PC-9 (cell line): ENCODE measurements around the gene PAF1. TPM values are rescaled to one million over a fixed set of nuclear protein-coding genes. Genes with fewer than 3 reads are reported as not detected.

Source experiments
- BruUV-seq: library from RNA; stranded (reverse); fragments of 400-500 nt; replicated peaks from 2 replicates; lab custom pipeline; 2021; lab: Mats Ljungman, UMichigan
- CTCF ChIA-PET: fragments of 300-600 bp; sonication (Branson Sonifier 250); formaldehyde crosslinking; loops from one replicate; lab custom pipeline; 2022; ENCODE audit warnings: antibody characterized with exemption; lab: Charles Lee
- POLR2A ChIA-PET: fragments of 300-600 bp; sonication (Branson Sonifier 250); formaldehyde crosslinking; loops from one replicate; lab custom pipeline; 2022; ENCODE audit warnings: antibody characterized with exemption; ENCODE audit not compliant: unreplicated experiment; lab: Charles Lee
- DNase-seq, 2 experiments: peaks; one replicate each; pipeline versions ENCODE4 v3.0.0 to v3.0.0-alpha.2; 2015 to 2022; ENCODE audit warnings: mixed read lengths in 1 of 2
- H2AFZ ChIP-seq: fragments of 200-600 bp; sonication (generic); 2 replicates; pipeline ENCODE4 v1.8.1; 2017; ENCODE audit warnings: antibody characterized with exemption
- H3F3A ChIP-seq: fragments of 200-600 bp; sonication (generic); 2 replicates; pipeline ENCODE4 v1.8.1; 2017; ENCODE audit warnings: antibody characterized with exemption, mild to moderate bottlenecking, low read depth; ENCODE audit not compliant: insufficient read depth
- H3K27ac ChIP-seq: fragments of 200-600 bp; sonication (generic); 2 replicates; pipeline ENCODE4 v1.6.1; 2016; ENCODE audit warnings: mixed run types
- H3K27me3 ChIP-seq: fragments of 200-600 bp; sonication (generic); 2 replicates; pipeline ENCODE4 v1.6.1; 2016; ENCODE audit warnings: low read depth, mixed run types; ENCODE audit not compliant: insufficient read depth
- H3K36me3 ChIP-seq: fragments of 200-600 bp; sonication (generic); 2 replicates; pipeline ENCODE4 v1.6.1; 2016; ENCODE audit warnings: low read depth, mixed run types
- H3K4me1 ChIP-seq: fragments of 200-600 bp; sonication (generic); replicated peaks from 2 replicates; pipeline ENCODE4 v1.6.1; 2016; ENCODE audit warnings: mixed run types; ENCODE audit not compliant: insufficient read depth
- H3K4me2 ChIP-seq: fragments of 200-600 bp; sonication (generic); 2 replicates; pipeline ENCODE4 v1.6.1; 2017; ENCODE audit warnings: mixed run types
- H3K4me3 ChIP-seq: fragments of 200-600 bp; sonication (generic); 2 replicates; pipeline ENCODE4 v1.6.1; 2016; ENCODE audit warnings: mixed run types
- H3K79me2 ChIP-seq: fragments of 200-600 bp; sonication (generic); 2 replicates; pipeline ENCODE4 v1.6.1; 2017; ENCODE audit warnings: low read depth, mixed run types
- H3K9me2 ChIP-seq: fragments of 200-600 bp; sonication (generic); 2 replicates; pipeline ENCODE4 v1.8.1; 2017; ENCODE audit warnings: mild to moderate bottlenecking; ENCODE audit not compliant: insufficient read depth
- H3K9me3 ChIP-seq: fragments of 200-600 bp; sonication (generic); 2 replicates; pipeline ENCODE4 v1.8.1; 2016; ENCODE audit warnings: low read depth; ENCODE audit not compliant: insufficient read depth
- H4K20me1 ChIP-seq: fragments of 200-600 bp; sonication (generic); 2 replicates; pipeline ENCODE4 v1.8.1; 2017; ENCODE audit not compliant: insufficient read depth
- CTCF ChIP-seq: fragments of 200-600 bp; sonication (generic); conservative IDR thresholded peaks from 2 replicates; pipeline ENCODE4 v1.6.1; 2017; ENCODE audit warnings: mixed run types, antibody characterized with exemption, mild to moderate bottlenecking, moderate library complexity
- EZH2 ChIP-seq: fragments of 200-600 bp; sonication (generic); IDR thresholded peaks from 2 replicates; pipeline ENCODE4 v1.8.0; 2017; ENCODE audit warnings: antibody characterized with exemption, low read depth
- intact Hi-C: fragments of 100-400 bp; cut with micrococcal nuclease; formaldehyde crosslinking; loops from one replicate; pipeline ENCODE4 v1.10.0; 2022; ENCODE audit not compliant: unreplicated experiment
- total RNA-seq: library from RNA; stranded (reverse); gene quantifications from 2 replicates; pipeline ENCODE4 v1.2.3, GENCODE V29; 2021

The PAF1 gene
- total RNA-seq, 1 experiment from 2014 or later: 61.1 TPM

GRCh38 chr19:39430675-39431593, 40.0 kb upstream of the PAF1 start:
- TSS peak; percentile 76 for BruUV-seq
- peak; percentile 80 to 100 for DNase-seq
- Histone ChIP-seq H3K9me2 (no peaks in the 10 kb centered on the region), H3K4me1 (peaks cover 45% of the 10 kb centered on the region), H4K20me1 (peaks cover 21% of the 10 kb centered on the region), H3K79me2 (peaks cover 38% of the 10 kb centered on the region), H3K9me3 (no peaks in the 10 kb centered on the region), H3K27ac (peak overlapping the region; percentile 97), H2AFZ (no peak overlapping the region), H3K4me3 (peak overlapping the region; percentile 23; the same call in 1 of the 2 replicates), H3K36me3 (peaks cover 32% of the 10 kb centered on the region), H3K27me3 (no peaks in the 10 kb centered on the region), H3F3A (peaks cover 52% of the 10 kb centered on the region), H3K4me2 (peak overlapping the region; percentile 68)
- TF ChIP-seq CTCF (no peak), EZH2 (no peak)
- intact Hi-C loops: loop anchor here (2.0 kb wide), 1 partner anchor 24 kb away; the partner anchor contains the start of gene ZFP36
- CTCF ChIA-PET: interaction anchor here (0.7 kb wide), 1 partner anchor 81 kb away, joined by 3 read pairs; no protein-coding TSS in a partner anchor
- POLR2A ChIA-PET: interaction anchor here (0.6 kb wide), 1 partner anchor 540 kb away, joined by 16 read pairs; no protein-coding TSS in a partner anchor

GRCh38 chr19:39428283-39429112, 37.6 kb upstream of the PAF1 start:
- DNase-seq: peak in 1 of 2 experiments; percentile 28
- H3K9me3 ChIP-seq: no peaks in the 10 kb centered on the region
- CTCF ChIA-PET: no interaction called here

More at GRCh38 chr19:39428283-39429112, 37.6 kb upstream of the PAF1 start:
- Histone ChIP-seq H3F3A (peaks cover 32% of the 10 kb centered on the region), H3K4me1 (peaks cover 31% of the 10 kb centered on the region), H3K36me3 (peaks cover 17% of the 10 kb centered on the region), H3K79me2 (peaks cover 16% of the 10 kb centered on the region), H3K27me3 (no peaks in the 10 kb centered on the region), H3K27ac (no peak overlapping the region), H3K4me3 (no peak overlapping the region), H3K4me2 (no peak overlapping the region), H2AFZ (no peak overlapping the region), H4K20me1 (peaks cover 7% of the 10 kb centered on the region), H3K9me2 (no peaks in the 10 kb centered on the region)
- intact Hi-C loops: no loop called here
- no peak for TF ChIP-seq EZH2
- TF ChIP-seq CTCF: no peak
- no TSS peak for BruUV-seq
- POLR2A ChIA-PET: interaction anchor here (0.6 to 0.7 kb wide), 2 partner anchors 401 to 1182 kb away, joined by 3 read pairs; no protein-coding TSS in a partner anchor
